Stimulated activated memory B cell treated with anti-CD40 and anti-IgM and Interleukin-4, amounts not matched to agents 10 μg/mL and 1 μg/mL and 100 μg/mL, for 72 hours (primary cell): Measurements from ENCODE around the gene PPP4C.
"Not testable (repeated sequence)": the region's sequence is repeated elsewhere in the genome, so short reads cannot be mapped to it uniquely, and the experiment has no call there.

ENCODE experiments used
- ATAC-seq: fragments of 150-1000 bp; cut with Tn5 transposase; 2 replicates; pipeline ENCODE4 v1.10.0; 2021
- H3K27ac Mint-ChIP-seq: one replicate; pipeline ENCODE4 v1.8.0; 2022; ENCODE audit warnings: mild to moderate bottlenecking, mixed read lengths
- H3K27me3 Mint-ChIP-seq: one replicate; pipeline ENCODE4 v1.8.0; 2022; ENCODE audit warnings: mixed read lengths
- H3K36me3 Mint-ChIP-seq: one replicate; pipeline ENCODE4 v1.8.0; 2022; ENCODE audit warnings: mixed read lengths
- H3K4me1 Mint-ChIP-seq: one replicate; pipeline ENCODE4 v1.8.0; 2022; ENCODE audit warnings: mixed read lengths
- H3K4me3 Mint-ChIP-seq: one replicate; pipeline ENCODE4 v1.8.0; 2022; ENCODE audit warnings: mild to moderate bottlenecking, moderate library complexity, mixed read lengths
- H3K9me3 Mint-ChIP-seq: one replicate; pipeline ENCODE4 v1.8.0; 2022; ENCODE audit warnings: mixed read lengths

The PPP4C gene

GRCh38 chr16:30075503-30076275 is at the start of gene PPP4C:
Gene PPP4C (plus strand): TSS chr16:30075994. CDS start chr16:30076378, 384 bp downstream.
- Mint-ChIP-seq H3K9me3 (no peaks in the 10 kb centered on the region), H3K4me1 (peaks cover 34% of the 10 kb centered on the region), H3K4me3 (peak within 1 kb of the TSS; percentile 80), H3K36me3 (peaks cover 26% of the 10 kb centered on the region), H3K27ac (peak within 1 kb of the TSS; percentile 85), H3K27me3 (no peaks in the 10 kb centered on the region)
- ATAC-seq, result peak; percentile 95

DNA sequence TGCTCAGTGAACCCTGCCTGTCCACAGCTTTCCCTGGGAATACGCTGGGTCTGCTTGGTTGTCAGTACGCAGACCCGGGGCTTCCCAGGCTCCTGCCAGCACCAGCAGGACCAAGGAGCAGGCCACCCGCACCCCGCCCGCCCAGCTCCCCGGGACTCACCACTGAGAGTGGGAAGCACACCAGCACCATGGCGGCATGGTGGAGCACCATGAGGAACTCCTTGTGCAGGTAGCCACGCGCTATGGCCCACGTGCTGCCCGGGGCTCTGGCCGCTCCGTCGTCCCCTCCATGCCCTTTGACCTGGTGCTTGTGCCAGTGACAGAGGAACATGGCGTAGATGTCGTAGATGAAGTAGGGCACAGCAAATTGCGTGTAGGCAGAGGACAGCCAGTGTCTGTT is 49.3 kb upstream of the PPP4C start:
- H3K36me3 Mint-ChIP-seq, result no peaks in the 10 kb centered on the region
- peaks cover 79% of the 10 kb centered on the region for H3K27me3 Mint-ChIP-seq
- ATAC-seq, result no peak
- no peaks in the 10 kb centered on the region for H3K9me3 Mint-ChIP-seq
- H3K4me3 Mint-ChIP-seq, result no peak overlapping the region
- H3K4me1 Mint-ChIP-seq, result peaks cover 16% of the 10 kb centered on the region
- no peak overlapping the region for H3K27ac Mint-ChIP-seq

- H3K9me3 Mint-ChIP-seq, result no peaks in the 10 kb centered on the region
- peaks cover 92% of the 10 kb centered on the region for H3K27me3 Mint-ChIP-seq
- no peaks in the 10 kb centered on the region for H3K36me3 Mint-ChIP-seq
- no peak overlapping the region for H3K27ac Mint-ChIP-seq
- H3K4me3 Mint-ChIP-seq, result no peak overlapping the region
- ATAC-seq, result no peak
- H3K4me1 Mint-ChIP-seq, result peaks cover 20% of the 10 kb centered on the region
Observed at GRCh38 chr16:30027588-30028437, 48.0 kb upstream of the PPP4C start.

GRCh38 chr16:30028438-30029076 is 47.2 kb upstream of the PPP4C start:
- Mint-ChIP-seq H3K36me3 (no peaks in the 10 kb centered on the region), H3K27ac (no peak overlapping the region), H3K4me1 (peaks cover 20% of the 10 kb centered on the region), H3K27me3 (peaks cover 94% of the 10 kb centered on the region), H3K9me3 (no peaks in the 10 kb centered on the region), H3K4me3 (no peak overlapping the region)
- ATAC-seq, result no peak

DNA sequence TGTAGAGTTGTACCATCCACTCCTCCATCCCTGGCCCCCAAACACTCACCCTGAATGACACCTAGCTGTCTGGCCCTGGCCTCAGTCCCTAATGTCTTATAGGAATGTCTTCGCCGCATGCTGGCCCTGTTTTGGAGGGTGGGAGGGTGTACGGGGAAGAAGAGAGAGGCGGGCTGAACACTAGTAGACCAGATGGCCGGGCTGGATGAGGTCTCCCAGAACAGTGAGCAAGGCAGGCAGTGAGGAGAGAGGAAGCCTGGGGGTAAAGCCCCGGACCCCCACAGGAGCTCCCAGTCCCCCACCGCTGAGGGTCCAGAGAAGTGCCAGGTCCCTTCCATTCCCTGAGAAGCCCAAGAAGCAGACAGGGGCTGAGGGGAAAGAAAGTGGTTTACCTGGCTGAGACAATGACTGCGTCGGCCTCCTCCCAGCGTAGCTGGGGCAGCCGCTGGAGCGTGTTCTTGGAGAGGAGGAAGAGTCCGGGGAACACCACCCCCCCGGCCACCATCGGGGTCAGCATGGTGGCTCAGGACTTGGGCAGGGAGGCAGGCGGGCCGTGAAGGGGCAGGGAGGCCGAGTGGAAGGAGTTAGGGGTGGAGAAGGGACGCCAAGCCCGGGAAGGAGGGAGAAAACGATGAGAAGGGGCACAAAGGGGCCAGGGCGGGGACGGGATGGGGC is 45.6 kb upstream of the PPP4C start:
- no peaks in the 10 kb centered on the region for H3K36me3 Mint-ChIP-seq
- H3K27me3 Mint-ChIP-seq, result peaks cover 97% of the 10 kb centered on the region
- no peaks in the 10 kb centered on the region for H3K9me3 Mint-ChIP-seq
- no peak for ATAC-seq
- H3K27ac Mint-ChIP-seq, result no peak overlapping the region
- H3K4me3 Mint-ChIP-seq, result no peak overlapping the region
- peaks cover 23% of the 10 kb centered on the region for H3K4me1 Mint-ChIP-seq

GRCh38 chr16:30030841-30031413 is 44.9 kb upstream of the PPP4C start, which contains the start of gene TLCD3B:
Gene TLCD3B (minus strand): TSS chr16:30031271. CDS start chr16:30030527, 744 bp downstream.
- no peak for ATAC-seq
- no peak within 1 kb of the TSS for H3K27ac Mint-ChIP-seq
- peaks cover 100% of the 10 kb centered on the region for H3K27me3 Mint-ChIP-seq
- H3K9me3 Mint-ChIP-seq, result no peaks in the 10 kb centered on the region
- H3K36me3 Mint-ChIP-seq, result no peaks in the 10 kb centered on the region
- no peak within 1 kb of the TSS for H3K4me3 Mint-ChIP-seq
- H3K4me1 Mint-ChIP-seq, result peaks cover 20% of the 10 kb centered on the region

DNA sequence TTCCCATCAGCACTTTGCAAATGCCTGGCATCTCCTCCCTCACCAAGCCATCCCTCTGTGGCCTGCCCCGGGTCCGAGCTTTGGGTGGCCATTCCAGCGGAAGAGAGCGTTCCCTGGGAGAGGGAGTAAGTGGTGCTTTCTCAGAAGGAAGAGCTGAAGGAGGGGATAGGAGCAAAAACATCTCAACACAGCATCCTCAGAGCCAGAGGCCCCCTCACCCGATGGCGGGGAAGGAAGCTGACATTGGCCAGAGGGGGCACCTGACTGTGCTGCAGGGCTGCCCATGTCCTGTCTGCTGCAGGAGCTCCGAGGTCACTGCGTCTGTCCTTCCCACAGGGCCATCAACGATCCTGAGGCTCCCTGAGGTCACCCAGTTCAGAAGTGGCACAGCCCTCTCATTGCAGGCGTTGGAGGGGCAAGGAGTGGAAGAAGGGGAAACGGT is 44.3 kb upstream of the PPP4C start:
- no peak for ATAC-seq
- H3K4me1 Mint-ChIP-seq, result peaks cover 20% of the 10 kb centered on the region
- no peaks in the 10 kb centered on the region for H3K36me3 Mint-ChIP-seq
- no peak overlapping the region for H3K27ac Mint-ChIP-seq
- H3K27me3 Mint-ChIP-seq, result peaks cover 100% of the 10 kb centered on the region
- no peaks in the 10 kb centered on the region for H3K9me3 Mint-ChIP-seq
- H3K4me3 Mint-ChIP-seq, result no peak overlapping the region

DNA sequence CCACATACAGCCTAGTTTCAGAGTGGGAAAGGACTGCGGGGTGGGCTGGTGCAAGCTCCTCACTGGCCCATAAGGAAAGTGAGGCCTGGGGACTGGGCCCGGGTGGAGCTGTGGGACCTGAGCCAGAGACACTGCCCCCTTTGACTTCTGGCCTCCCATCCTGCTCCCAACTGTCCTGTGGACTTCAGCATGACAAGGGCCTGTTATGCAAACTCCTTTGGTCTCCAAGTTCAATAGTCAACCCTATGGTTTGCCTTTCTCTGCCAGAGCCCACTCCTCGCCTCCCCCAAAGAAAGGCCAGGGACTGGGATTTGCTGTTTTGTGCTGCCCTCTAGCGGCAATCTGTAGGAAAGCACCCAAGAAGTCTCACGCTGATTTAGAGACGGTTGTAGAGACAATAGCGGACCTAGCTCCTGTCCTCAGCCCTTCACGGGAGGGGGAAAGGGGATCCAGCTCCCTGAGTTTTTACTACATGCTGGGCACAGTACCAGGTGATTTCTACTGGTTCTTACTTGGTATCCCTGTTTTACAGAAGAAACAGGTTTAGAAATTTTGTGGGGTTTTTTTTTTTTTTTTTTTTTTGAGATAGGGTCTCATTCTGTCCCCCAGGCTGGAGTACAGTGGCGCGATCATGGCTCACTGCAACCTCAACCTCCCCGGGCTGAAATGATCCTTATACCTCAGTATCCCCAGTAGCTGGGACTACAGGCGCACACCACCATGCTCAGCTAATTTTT is 43.5 kb upstream of the PPP4C start:
- Mint-ChIP-seq H3K36me3 (no peaks in the 10 kb centered on the region), H3K9me3 (no peaks in the 10 kb centered on the region), H3K27ac (no peak overlapping the region), H3K4me1 (peaks cover 20% of the 10 kb centered on the region), H3K4me3 (no peak overlapping the region), H3K27me3 (peaks cover 97% of the 10 kb centered on the region)
- no peak for ATAC-seq

DNA sequence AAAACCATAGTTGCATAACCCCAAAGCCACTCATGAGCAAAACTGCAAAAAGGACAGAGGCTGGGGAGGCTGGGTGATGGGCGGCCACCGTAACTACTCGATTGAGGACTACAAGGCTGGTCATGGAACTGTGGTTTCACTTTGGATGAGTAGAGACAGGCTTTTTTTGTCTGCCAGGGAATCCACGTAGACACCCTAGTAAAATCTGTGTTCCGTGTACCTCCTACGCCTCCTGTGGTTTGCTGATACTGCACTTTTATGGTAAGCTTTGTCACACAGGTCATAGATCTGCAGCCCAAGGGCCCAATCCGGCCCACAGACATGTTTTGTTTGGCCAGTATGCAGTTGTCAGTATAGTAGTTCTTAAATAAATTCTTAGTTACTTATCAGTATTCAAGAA is 42.5 kb upstream of the PPP4C start:
- no peak overlapping the region for H3K4me3 Mint-ChIP-seq
- H3K36me3 Mint-ChIP-seq, result no peaks in the 10 kb centered on the region
- H3K27ac Mint-ChIP-seq, result no peak overlapping the region
- H3K4me1 Mint-ChIP-seq, result peaks cover 20% of the 10 kb centered on the region
- peaks cover 87% of the 10 kb centered on the region for H3K27me3 Mint-ChIP-seq
- H3K9me3 Mint-ChIP-seq, result no peaks in the 10 kb centered on the region
- peak; percentile 64 for ATAC-seq

GRCh38 chr16:30040221-30040620 is 35.6 kb upstream of the PPP4C start:
- Mint-ChIP-seq H3K9me3 (no peaks in the 10 kb centered on the region), H3K4me3 (no peak overlapping the region), H3K4me1 (peaks cover 9% of the 10 kb centered on the region), H3K27me3 (peaks cover 24% of the 10 kb centered on the region), H3K36me3 (no peaks in the 10 kb centered on the region), H3K27ac (peak overlapping the region; percentile 19)
- peak; percentile 57 for ATAC-seq

- H3K9me3 Mint-ChIP-seq, H3K36me3 Mint-ChIP-seq, ATAC-seq, H3K4me3 Mint-ChIP-seq, H3K4me1 Mint-ChIP-seq: not testable (repeated sequence)
- peak overlapping the region; percentile 19 for H3K27ac Mint-ChIP-seq
- H3K27me3 Mint-ChIP-seq, result peaks cover 24% of the 10 kb centered on the region
Observed at GRCh38 chr16:30040690-30041089, 35.1 kb upstream of the PPP4C start.

- peaks cover 6% of the 10 kb centered on the region for H3K4me1 Mint-ChIP-seq
- no peak overlapping the region for H3K27ac Mint-ChIP-seq
- H3K9me3 Mint-ChIP-seq, result no peaks in the 10 kb centered on the region
- no peak overlapping the region for H3K4me3 Mint-ChIP-seq
- no peaks in the 10 kb centered on the region for H3K36me3 Mint-ChIP-seq
- no peak for ATAC-seq
- peaks cover 24% of the 10 kb centered on the region for H3K27me3 Mint-ChIP-seq
Observed at GRCh38 chr16:30041841-30042240, 34.0 kb upstream of the PPP4C start.

GRCh38 chr16:30046178-30046577 is 29.6 kb upstream of the PPP4C start:
- H3K9me3 Mint-ChIP-seq, result no peaks in the 10 kb centered on the region
- H3K4me3 Mint-ChIP-seq, result no peak overlapping the region
- ATAC-seq, result no peak
- H3K4me1 Mint-ChIP-seq, result no peaks in the 10 kb centered on the region
- H3K36me3 Mint-ChIP-seq, result no peaks in the 10 kb centered on the region
- H3K27me3 Mint-ChIP-seq, result peaks cover 28% of the 10 kb centered on the region
- no peak overlapping the region for H3K27ac Mint-ChIP-seq

DNA sequence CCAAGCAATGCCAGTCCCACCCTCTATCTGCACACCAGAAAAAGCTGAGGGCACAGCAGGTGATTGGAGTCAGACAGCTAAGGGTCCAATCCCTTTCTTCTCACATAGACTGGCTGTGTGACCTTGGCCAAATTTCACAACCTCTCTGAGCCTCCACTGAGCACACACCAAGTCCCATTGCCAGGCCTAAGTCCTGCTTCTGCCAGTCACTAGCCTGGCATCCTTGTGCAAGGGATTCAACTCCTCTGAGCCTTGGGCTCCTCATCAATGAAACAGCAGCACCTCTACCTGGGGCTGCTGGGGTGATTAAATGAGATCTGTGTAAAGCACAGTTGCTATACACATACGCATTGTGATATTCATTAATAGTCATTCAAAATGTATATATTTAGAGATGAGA is 29.2 kb upstream of the PPP4C start:
- Mint-ChIP-seq H3K9me3 (no peaks in the 10 kb centered on the region), H3K27ac (no peak overlapping the region), H3K27me3 (peaks cover 28% of the 10 kb centered on the region), H3K36me3 (no peaks in the 10 kb centered on the region), H3K4me3 (no peak overlapping the region), H3K4me1 (no peaks in the 10 kb centered on the region)
- no peak for ATAC-seq
